Esophagus muscularis mucosa (tissue), 4 donors: ENCODE data around the gene JPH4.

ENCODE experiments used
- EP300 ChIP-seq: sonication (generic); formaldehyde crosslinking; IDR thresholded peaks from one replicate; pipeline ENCODE4 v1.6.1; 2017; ENCODE audit warnings: antibody characterized with exemption
- POLR2A ChIP-seq: fragments of 450-650 bp; IDR thresholded peaks from one replicate; pipeline ENCODE4 v1.6.1; 2017; ENCODE audit warnings: antibody characterized with exemption, moderate library complexity, mild to moderate bottlenecking, low read depth
- POLR2AphosphoS5 ChIP-seq, 2 donors: sonication (generic); formaldehyde crosslinking; IDR thresholded peaks; one replicate each; pipeline ENCODE4 v1.6.1; 2017; ENCODE audit warnings: antibody characterized with exemption in 2 of 2
- TF ChIP-seq, protein P1 (sequence below), 3 experiments: fragments of 200-600 bp in 2 of 3; fragments of 450-650 bp in 1 of 3; sonication (generic) in 2 of 3; IDR thresholded peaks; one replicate each; pipeline ENCODE4 v1.5.1; 2017 to 2019; ENCODE audit warnings: antibody characterized with exemption in 3 of 3, mild to moderate bottlenecking in 2 of 3, moderate library complexity in 1 of 3

GRCh38 chr14:23520899-23521533, 57.6 kb downstream of the JPH4 start:
- TF ChIP-seq, protein P1, sequence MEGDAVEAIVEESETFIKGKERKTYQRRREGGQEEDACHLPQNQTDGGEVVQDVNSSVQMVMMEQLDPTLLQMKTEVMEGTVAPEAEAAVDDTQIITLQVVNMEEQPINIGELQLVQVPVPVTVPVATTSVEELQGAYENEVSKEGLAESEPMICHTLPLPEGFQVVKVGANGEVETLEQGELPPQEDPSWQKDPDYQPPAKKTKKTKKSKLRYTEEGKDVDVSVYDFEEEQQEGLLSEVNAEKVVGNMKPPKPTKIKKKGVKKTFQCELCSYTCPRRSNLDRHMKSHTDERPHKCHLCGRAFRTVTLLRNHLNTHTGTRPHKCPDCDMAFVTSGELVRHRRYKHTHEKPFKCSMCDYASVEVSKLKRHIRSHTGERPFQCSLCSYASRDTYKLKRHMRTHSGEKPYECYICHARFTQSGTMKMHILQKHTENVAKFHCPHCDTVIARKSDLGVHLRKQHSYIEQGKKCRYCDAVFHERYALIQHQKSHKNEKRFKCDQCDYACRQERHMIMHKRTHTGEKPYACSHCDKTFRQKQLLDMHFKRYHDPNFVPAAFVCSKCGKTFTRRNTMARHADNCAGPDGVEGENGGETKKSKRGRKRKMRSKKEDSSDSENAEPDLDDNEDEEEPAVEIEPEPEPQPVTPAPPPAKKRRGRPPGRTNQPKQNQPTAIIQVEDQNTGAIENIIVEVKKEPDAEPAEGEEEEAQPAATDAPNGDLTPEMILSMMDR (IDR thresholded peaks at IDR 0.05), result no peak
- TF ChIP-seq EP300, result no peak
- no peak for TF ChIP-seq POLR2A
- TF ChIP-seq POLR2AphosphoS5 (IDR thresholded peaks at IDR 0.05), result no peak
